GM12874 (cell line): ENCODE data around the gene GNL1.

Source experiments
- CTCF ChIP-seq: IDR thresholded peaks from 2 replicates; pipeline ENCODE4 v1.5.1; 2011; ENCODE audit warnings: low read depth, mild to moderate bottlenecking, control low read depth, low read length, moderate library complexity; ENCODE audit not compliant: insufficient read depth

The GNL1 gene

GRCh38 chr6:30491991-30492952 lies 64.0 kb downstream of the GNL1 start:
- no peak for TF ChIP-seq CTCF
